Prostate gland (tissue), 2 donors: Measurements from ENCODE around the gene KARS1.

Experiments
- CTCF ChIP-seq, 4 experiments: fragments of 200-600 bp in 2 of 4; fragments of 450-650 bp in 2 of 4; sonication (generic) in 2 of 4; IDR thresholded peaks; 1 replicate in 3 of 4; 2 replicates in 1 of 4; pipeline ENCODE4 v1.5.1; 2016 to 2019; ENCODE audit warnings: antibody characterized with exemption in 4 of 4, mild to moderate bottlenecking in 2 of 4, moderate library complexity in 2 of 4
- POLR2A ChIP-seq: fragments of 450-650 bp; IDR thresholded peaks from one replicate; pipeline ENCODE4 v1.6.1; 2016; ENCODE audit warnings: antibody characterized with exemption, mild to moderate bottlenecking
- POLR2AphosphoS5 ChIP-seq: sonication (generic); formaldehyde crosslinking; IDR thresholded peaks from one replicate; pipeline ENCODE4 v1.6.1; 2017; ENCODE audit warnings: antibody characterized with exemption

GRCh38 chr16:75589306-75589705 lies 58.2 kb downstream of the KARS1 start:
- no peak for TF ChIP-seq POLR2A
- no peak for TF ChIP-seq CTCF (IDR thresholded peaks at IDR 0.05)
- TF ChIP-seq POLR2AphosphoS5, result no peak
